Left colon (tissue), 2 donors: Measurements from ENCODE around the gene NOP9. TPM values are rescaled to one million over a fixed set of nuclear protein-coding genes. Genes with fewer than 3 reads are reported as not detected.

Experiments
- ATAC-seq: fragments of 200-7000 bp; cut with Tn5 transposase; one replicate; pipeline ENCODE4 v1.9.1; 2020; ENCODE audit warnings: mild to moderate bottlenecking, moderate library complexity
- DNase-seq, 2 donors: peaks; one replicate each; pipeline ENCODE4 v3.0.0-alpha.2; 2020
- intact Hi-C, 2 donors: fragments of 100-400 bp; cut with DNase I in 1 of 2; cut with micrococcal nuclease in 1 of 2; formaldehyde crosslinking; loops; one replicate each; pipeline versions ENCODE4 v1.11.2 to v1.14.0; 2022; cut with DNase I, micrococcal nuclease
- long read RNA-seq: library from polyadenylated mRNA; unstranded; transcript quantifications from one replicate; pipeline ENCODE4 v2.0.0, GENCODE V29; 2021
- total RNA-seq, 2 donors: library from RNA; stranded (reverse); fragmentation: NEBNext Ultra II Directional; extraction: Animal tissue kit (Norgen Biotek cat#: 25700); gene quantifications; one replicate each; pipeline ENCODE4 v1.2.1, GENCODE V29; 2021
- donor health status: DM: no; HTN: no; CAD: no.
- donor health status: DM: yes; HTN: yes; CAD: no.

The NOP9 gene
- 10 to 100 TPM; 24.4 to 26.0 TPM for total RNA-seq
- long read RNA-seq, partial matches to known transcripts, result 2 of 2 reads
- long read RNA-seq, other reads (novel, unspliced or antisense), result 0 of 2 reads

GRCh38 chr14:24299255-24300191 lies at the start of gene NOP9, which contains the start of gene DHRS1:
Gene NOP9 (plus strand): TSS chr14:24299850. CDS start chr14:24299955, 105 bp downstream.
Gene DHRS1 (minus strand): TSS chr14:24299780. CDS start chr14:24299106, 674 bp downstream.
- ATAC-seq (peak; percentile 89), DNase-seq (peak; percentile 90 to 97)
- intact Hi-C loops, result loop anchor here in 1 of 2 donors (5.0 kb wide), 1 partner anchor 57 kb away; the partner anchor contains the start of gene TINF2

- intact Hi-C loops, result no loop called here
- ATAC-seq (no peak), DNase-seq (no peak)
These were observed 49.3 kb upstream of the NOP9 start for GRCh38 chr14:24250354-24250753.

- DNase-seq (peak in 1 of 2 donors; percentile 1), ATAC-seq (no peak)
- intact Hi-C loops, result no loop called here
These were observed 47.8 kb upstream of the NOP9 start for GRCh38 chr14:24251880-24252288.

- DNase-seq (peak in 1 of 2 donors; percentile 8), ATAC-seq (no peak)
- intact Hi-C loops, result no loop called here
These were observed 47.1 kb upstream of the NOP9 start for GRCh38 chr14:24252289-24253124.

GRCh38 chr14:24253936-24254335 lies 45.7 kb upstream of the NOP9 start:
- DNase-seq (no peak), ATAC-seq (no peak)
- intact Hi-C loops, result no loop called here

- ATAC-seq (no peak), DNase-seq (peak in 1 of 2 donors; percentile 14)
- intact Hi-C loops, result no loop called here
These were observed 44.8 kb upstream of the NOP9 start for GRCh38 chr14:24254630-24255392.

- ATAC-seq, result no peak
- intact Hi-C loops, result no loop called here
- peak in 1 of 2 donors; percentile 18 for DNase-seq
These were observed 44.2 kb upstream of the NOP9 start for GRCh38 chr14:24255438-24255837.

GRCh38 chr14:24255931-24256711 lies 43.5 kb upstream of the NOP9 start:
- intact Hi-C loops, result no loop called here
- peak in 1 of 2 donors; percentile 13 for DNase-seq
- ATAC-seq, result no peak

- ATAC-seq (no peak), DNase-seq (no peak)
- intact Hi-C loops, result no loop called here
These were observed 42.7 kb upstream of the NOP9 start for GRCh38 chr14:24256960-24257359.

GRCh38 chr14:24258119-24258518 lies 41.5 kb upstream of the NOP9 start:
- ATAC-seq, result no peak
- DNase-seq, result no peak
- intact Hi-C loops, result no loop called here

- no peak for ATAC-seq
- intact Hi-C loops, result no loop called here
- no peak for DNase-seq
These were observed 40.9 kb upstream of the NOP9 start for GRCh38 chr14:24258548-24259265.

GRCh38 chr14:24259282-24260025 lies 40.2 kb upstream of the NOP9 start:
- intact Hi-C loops, result no loop called here
- no peak for ATAC-seq
- no peak for DNase-seq

- intact Hi-C loops, result no loop called here
- DNase-seq (no peak), ATAC-seq (no peak)
These were observed 39.4 kb upstream of the NOP9 start for GRCh38 chr14:24260026-24260779.

GRCh38 chr14:24260780-24261157 lies 38.9 kb upstream of the NOP9 start:
- DNase-seq, result no peak
- intact Hi-C loops, result no loop called here
- ATAC-seq, result no peak

- ATAC-seq, result no peak
These were observed 38.2 kb upstream of the NOP9 start for GRCh38 chr14:24261256-24261968.

More at GRCh38 chr14:24261256-24261968, 38.2 kb upstream of the NOP9 start:
- intact Hi-C loops, result no loop called here
- no peak for DNase-seq
